GM06990 (cell line): ENCODE data around the gene RGS19.

Source experiments
- DNase-seq: peaks from one replicate; pipeline ENCODE4 v3.0.0-alpha.2; 2011; ENCODE audit not compliant: insufficient read length; ENCODE audit errors: extremely low read depth
- H3K27me3 ChIP-seq: replicated peaks from 2 replicates; pipeline ENCODE4 v1.6.0; 2011; ENCODE audit warnings: low read length; ENCODE audit not compliant: control insufficient read depth, insufficient read depth
- H3K36me3 ChIP-seq: 2 replicates; pipeline ENCODE4 v1.5.1; 2011; ENCODE audit warnings: low read length; ENCODE audit not compliant: control insufficient read depth, insufficient read depth
- H3K4me3 ChIP-seq: replicated peaks from 2 replicates; pipeline ENCODE4 v1.5.1; 2011; ENCODE audit warnings: low read depth, mild to moderate bottlenecking, control low read depth, low read length
- CTCF ChIP-seq: IDR thresholded peaks from 2 replicates; pipeline ENCODE4 v1.5.1; 2011; ENCODE audit warnings: low read length, control low read depth, mild to moderate bottlenecking, inconsistent platforms; ENCODE audit not compliant: insufficient read depth, poor library complexity, severe bottlenecking

RGS19 gene

GRCh38 chr20:64038565-64039292 is 40.6 kb downstream of the RGS19 start:
- Histone ChIP-seq H3K36me3 (peaks cover 3% of the 10 kb centered on the region), H3K27me3 (no peaks in the 10 kb centered on the region), H3K4me3 (peak overlapping the region; percentile 66)
- DNase-seq = peak; percentile 85
- peak; percentile 58 for TF ChIP-seq CTCF

DNA sequence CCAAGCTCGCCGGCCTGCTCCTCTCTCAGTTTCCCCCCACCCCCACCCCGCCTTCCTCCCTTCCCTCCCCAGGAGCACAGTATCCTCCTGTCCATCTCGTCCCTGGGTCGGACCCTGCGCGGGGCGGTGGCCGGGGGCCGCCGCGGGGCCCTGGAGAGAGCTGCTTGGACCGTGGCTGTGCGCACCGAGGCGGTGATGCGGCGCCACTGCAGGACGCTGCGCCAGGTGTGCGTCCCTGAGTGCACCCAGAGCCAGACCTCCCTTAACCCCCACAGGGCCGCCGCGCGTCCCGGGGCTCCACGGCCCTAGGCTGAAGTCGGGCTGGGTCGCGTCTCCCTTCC is 41.1 kb downstream of the RGS19 start:
- H3K27me3 ChIP-seq = no peaks in the 10 kb centered on the region
- DNase-seq = no peak
- peak overlapping the region; percentile 66 for H3K4me3 ChIP-seq
- TF ChIP-seq CTCF = no peak
- H3K36me3 ChIP-seq = peaks cover 3% of the 10 kb centered on the region

DNA sequence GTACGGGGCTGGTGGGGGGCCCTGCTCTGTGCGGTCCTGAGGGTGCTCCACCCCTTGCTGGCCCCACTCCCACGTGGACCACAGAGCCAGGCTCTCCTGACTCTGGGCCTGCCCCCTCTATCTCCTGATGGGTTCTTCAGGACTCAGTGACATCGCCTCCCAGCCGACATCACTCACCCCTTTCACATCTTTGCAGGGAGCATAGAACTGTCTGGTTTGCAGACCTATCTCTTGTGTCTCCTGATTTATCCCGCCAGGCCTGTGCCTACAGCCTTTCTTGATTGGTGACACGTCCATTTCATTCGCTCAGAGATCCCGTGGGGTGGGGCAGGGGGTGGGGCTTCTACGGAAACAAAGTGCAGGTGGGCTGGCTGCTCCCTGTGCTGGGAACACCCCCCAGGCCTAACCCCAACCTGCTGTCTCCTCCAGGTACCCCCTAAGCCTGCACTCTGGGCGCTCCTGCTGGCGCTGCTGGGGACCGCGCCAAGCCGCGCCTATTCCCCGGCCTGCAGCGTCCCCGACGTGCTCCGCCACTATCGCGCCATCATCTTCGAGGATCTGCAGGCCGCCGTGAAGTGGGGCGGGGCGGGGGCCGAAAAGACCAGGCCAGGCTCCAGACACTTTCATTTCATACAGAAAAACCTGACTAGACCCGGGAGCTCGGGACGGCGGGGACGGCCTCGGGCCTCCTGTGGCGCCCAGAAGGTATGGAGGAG is 41.7 kb downstream of the RGS19 start:
- Histone ChIP-seq H3K4me3 (peak overlapping the region; percentile 66), H3K27me3 (no peaks in the 10 kb centered on the region), H3K36me3 (peaks cover 3% of the 10 kb centered on the region)
- no peak for DNase-seq
- TF ChIP-seq CTCF = no peak

- DNase-seq = no peak
- H3K36me3 ChIP-seq = peaks cover 5% of the 10 kb centered on the region
- no peaks in the 10 kb centered on the region for H3K27me3 ChIP-seq
- H3K4me3 ChIP-seq = no peak overlapping the region
- no peak for TF ChIP-seq CTCF
Observed at GRCh38 chr20:64037199-64037497, 42.2 kb downstream of the RGS19 start.

DNA sequence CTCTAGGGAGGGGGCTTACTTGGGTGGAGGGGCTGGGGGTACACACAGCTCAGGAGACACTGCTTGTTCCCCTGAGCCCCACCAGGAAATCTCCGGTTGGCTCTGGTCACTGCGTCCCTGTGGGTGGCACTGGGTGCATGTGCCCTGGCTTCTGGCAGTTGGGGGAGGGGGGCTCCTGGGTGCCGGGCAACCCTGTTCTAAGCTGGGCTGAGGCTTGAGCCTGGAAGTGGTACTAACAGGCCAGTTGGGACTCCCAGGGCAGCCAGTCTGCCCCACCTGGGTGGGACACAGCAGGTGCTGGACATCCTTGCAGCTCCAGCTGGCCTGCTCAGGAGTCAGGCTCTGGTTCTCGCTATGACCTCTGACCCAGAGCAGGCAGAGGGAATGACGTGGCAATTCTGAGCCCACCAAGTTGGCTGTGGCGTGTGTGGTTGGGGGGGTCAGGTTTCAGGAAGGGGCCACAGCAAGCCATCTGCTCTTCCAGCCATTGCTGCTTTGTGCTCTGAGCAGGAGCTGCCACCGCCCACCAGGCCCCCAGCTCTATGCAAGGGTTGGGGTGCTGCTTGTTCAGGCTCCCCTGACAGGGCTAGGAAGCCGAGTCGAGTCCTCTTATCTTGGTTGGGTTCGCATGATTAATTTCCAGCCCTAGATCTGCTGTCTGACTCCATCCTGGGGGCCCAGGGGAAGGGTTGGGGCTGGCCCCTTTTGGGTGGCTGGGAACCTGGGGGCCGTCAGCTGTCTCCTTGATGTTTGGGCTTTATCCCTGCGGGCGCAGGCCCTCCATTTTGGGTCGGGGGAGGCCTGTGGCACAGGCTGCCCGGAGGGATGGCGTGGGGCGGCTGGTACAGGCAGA is 42.7 kb downstream of the RGS19 start:
- Histone ChIP-seq H3K36me3 (peaks cover 5% of the 10 kb centered on the region), H3K27me3 (no peaks in the 10 kb centered on the region), H3K4me3 (no peak overlapping the region)
- no peak for TF ChIP-seq CTCF
- DNase-seq = peak; percentile 56
